ENCODE data around the gene PDE6A. TPM values are rescaled to one million over a fixed set of nuclear protein-coding genes. Genes with fewer than 3 reads are reported as not detected.
"Not testable (repeated sequence)": the region's sequence is repeated elsewhere in the genome, so short reads cannot be mapped to it uniquely, and the experiment has no call there.

Gene PDE6A
- total RNA-seq, 1 donor from 2014 or later: 0.05 TPM

DNA sequence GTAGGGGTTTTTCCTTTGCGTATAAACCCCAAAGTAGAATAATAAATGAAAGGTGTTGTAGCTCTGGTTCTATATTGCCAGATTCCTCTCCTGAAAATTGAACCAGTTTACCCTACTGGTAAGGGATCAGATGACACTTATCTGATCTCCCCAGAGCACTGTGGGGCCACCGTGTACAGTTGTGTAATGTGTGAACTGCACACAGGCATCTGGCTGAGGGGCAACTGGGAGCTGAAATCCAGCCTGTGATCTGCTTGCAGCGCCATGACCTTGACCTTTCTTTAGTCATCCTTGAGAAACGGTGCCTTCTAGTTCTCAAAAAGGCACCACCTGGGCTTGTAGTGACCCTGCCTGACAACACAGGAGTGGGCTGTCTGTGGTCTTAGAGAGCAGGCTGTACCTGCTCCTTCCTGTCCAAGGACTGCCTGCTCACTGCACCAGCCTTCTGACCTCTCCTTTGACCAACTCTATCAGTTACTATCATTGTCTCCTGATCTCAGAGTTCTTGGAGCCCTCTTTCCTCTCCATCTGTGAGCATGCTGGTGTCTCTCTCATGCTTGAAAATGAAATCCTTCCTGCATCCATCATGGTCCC is 40.2 kb downstream of the PDE6A start:
- no peak for DNase-seq
- ATAC-seq: peak; percentile 48
- intact Hi-C loops (cut with micrococcal nuclease): no loop called here

DNA sequence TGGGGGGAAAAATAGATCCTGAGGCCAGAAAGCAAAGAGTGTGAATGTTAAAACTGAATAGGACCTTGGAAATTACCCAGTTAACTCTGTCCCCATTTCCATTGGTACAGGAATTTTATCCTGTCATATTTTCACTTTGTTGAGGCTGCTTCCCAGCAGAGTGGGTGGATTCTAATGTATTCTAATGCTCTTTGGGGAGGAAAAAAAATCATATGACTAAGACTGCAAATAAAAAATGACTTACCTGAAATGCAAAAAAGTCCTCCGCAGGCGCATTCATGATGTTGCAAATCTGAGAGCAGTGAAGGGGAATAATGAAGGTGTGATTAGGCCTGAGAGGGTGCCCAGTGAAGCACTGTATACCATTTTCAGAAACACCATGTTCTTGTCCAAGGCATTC is 41.2 kb downstream of the PDE6A start:
- no peak for ATAC-seq
- intact Hi-C loops (cut with micrococcal nuclease): no loop called here
- no peak for DNase-seq

DNA sequence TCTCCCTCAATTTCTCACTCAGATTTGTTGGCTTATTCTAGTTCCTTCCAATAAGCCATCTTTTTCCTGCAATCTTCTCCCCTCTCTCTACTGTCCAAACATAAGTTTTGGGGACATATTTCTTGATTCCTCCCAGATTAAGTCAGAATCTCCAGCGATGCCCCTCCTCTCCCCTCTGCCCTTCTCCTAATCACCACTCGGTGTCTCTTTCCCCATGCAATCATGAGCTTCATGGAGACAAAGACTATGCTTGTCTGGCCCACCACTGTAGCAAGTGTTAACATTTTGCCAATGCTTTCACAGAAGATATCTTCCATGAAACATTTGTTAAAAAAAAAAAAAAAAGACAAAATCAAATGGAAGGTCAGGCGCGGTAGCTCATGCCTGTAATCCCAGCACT is 42.4 kb downstream of the PDE6A start:
- intact Hi-C loops (cut with micrococcal nuclease): no loop called here
- ATAC-seq: no peak
- no peak for DNase-seq

DNA sequence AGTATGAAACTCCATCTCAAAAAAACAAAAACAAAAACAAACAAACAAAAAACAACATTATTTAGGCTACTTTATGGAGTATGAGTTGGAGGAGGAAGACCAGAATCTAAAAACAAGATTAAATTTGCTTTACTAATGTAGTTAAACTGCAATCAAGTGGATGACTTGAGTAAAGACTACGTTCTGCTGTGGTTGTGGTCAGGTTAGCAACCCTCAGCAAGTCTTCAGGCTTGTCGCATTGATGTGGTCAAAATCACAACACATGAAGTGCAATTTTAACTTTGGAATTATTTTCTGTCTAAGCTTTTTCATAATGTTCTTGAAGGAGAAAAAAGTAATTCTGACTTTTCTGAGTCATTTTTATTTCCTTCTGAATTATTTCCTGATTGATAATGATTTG is 43.1 kb downstream of the PDE6A start:
- intact Hi-C loops (cut with micrococcal nuclease): no loop called here
- DNase-seq: no peak
- no peak for ATAC-seq

DNA sequence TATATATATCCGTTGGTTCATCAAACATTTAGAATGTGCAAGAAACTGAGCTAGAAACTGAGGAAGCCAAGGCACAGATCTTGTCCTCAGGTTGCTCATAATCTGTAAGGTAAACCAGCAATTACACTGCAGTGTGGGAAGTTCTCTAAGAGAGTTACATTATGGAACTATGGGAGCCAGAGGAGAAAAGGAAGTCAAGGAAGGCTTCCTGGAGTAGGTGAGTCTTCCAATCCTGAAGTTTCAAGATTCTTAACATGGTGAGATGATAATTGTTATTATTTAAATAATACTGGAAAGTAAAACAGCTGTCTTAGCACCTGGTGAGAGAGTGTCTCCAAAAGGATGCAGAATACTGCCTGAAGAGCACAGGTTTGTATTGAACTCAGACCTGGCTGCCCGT is 44.2 kb downstream of the PDE6A start:
- intact Hi-C loops (cut with micrococcal nuclease): no loop called here
- ATAC-seq: no peak
- no peak for DNase-seq

DNA sequence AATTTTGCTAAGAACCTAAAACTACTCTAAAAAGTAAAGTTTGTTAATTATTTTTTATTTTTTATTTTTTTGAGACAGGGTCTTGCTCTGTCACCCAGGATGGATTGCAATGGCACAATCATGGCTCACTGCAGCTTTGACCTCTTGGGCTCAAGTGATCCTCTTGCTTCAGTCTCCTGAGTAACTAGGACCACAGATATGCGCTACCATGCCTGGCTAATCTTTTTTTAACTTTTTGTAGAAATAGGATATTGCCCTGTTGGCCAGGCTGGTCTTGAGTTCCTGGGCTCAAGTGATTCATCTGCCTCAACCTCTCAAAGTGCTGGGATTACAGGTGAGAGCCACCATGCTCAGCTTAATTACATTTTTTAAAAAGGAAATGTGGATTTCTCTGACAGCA is 45.8 kb downstream of the PDE6A start:
- intact Hi-C loops (cut with micrococcal nuclease): no loop called here
- DNase-seq (no peak), ATAC-seq (no peak)

DNA sequence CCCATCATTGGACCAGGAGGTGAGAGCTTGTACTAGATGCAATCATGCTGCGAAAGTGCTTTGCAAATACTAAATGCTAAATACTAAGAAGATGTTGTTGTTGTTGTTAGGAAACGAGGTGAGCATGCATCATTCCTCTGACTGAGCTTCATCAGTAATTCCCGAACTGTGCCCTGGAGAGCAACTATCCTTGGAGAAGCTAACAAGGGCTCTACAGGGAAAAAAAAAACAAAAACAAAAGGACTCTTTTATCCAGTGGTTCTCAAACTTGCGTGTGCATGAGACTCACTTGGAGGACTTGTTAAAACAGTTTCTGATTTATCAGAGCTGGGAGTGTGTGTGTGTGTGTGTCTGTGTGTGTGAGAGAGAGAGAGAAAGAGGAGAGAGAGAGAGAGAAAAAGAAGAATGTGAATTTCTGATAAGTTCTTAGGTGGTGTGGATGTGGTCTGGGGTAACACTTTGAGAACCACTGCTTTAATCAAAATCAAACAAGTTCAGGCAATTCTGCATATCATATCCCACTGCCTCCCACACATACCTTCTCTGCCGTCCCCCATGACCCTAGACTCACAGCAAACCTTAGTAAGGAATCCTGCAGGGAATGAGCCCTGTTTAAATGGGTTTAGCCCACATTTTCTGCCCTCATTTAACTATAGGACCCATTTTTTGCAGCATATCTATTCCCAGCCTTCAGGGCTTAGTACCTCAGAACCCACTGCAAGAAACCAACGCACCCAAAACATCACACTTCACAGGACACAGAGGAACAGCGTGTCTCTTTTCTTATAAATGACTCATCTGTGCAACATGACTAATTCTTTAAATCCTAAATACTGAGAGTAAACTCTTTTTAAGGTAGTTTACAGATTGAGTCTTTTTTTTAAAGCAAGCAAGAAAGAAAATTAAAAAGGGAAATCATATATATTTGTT is 48.9 kb downstream of the PDE6A start:
- ATAC-seq (no peak), DNase-seq (no peak)
- intact Hi-C loops (cut with micrococcal nuclease): no loop called here

DNA sequence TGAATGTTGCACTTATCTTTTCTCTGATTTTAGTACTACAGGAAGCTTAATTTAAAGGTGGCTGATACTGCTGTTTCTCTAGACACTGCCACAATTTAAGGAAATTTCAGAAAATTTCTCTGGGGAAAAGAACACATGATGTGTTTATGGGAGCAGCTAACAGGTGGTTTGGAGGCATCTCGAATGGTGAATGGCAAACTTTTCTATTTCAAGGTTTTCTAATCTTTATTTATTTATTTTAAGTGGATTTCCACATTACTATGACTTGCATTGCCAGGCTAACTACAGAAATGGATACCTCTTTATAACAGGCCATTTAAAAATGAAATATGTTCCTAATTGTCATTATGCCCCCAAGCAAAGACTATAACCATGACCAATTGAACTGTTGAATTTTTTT is 50.4 kb downstream of the PDE6A start:
- intact Hi-C loops (cut with micrococcal nuclease): no loop called here
- DNase-seq (no peak), ATAC-seq (no peak)

DNA sequence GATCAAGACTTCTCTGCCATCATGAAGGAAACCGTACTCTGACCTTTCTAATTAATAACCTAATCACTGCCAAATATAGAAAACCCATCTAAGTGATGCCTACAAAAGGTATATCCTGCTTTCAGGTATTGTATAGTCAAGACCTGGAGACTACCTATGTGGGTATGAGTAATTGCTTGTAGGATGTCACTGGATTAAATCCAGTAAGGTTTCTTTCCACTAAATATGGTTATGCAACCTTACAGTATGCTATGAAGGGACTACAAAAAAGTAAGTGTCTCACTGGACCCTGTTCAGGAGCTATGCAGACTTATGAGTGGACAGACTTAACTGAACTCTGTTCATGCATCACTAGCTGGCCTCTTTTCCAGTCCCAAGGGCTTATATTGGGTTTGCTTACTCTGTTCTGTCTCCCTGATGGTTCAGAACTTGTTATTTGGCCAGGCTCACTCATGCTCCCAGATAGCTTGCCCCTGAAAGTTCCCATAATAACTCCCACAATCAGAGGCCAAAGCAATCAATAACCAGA is 51.1 kb downstream of the PDE6A start:
- no peak for ATAC-seq
- no peak for DNase-seq
- intact Hi-C loops (cut with micrococcal nuclease): no loop called here

DNA sequence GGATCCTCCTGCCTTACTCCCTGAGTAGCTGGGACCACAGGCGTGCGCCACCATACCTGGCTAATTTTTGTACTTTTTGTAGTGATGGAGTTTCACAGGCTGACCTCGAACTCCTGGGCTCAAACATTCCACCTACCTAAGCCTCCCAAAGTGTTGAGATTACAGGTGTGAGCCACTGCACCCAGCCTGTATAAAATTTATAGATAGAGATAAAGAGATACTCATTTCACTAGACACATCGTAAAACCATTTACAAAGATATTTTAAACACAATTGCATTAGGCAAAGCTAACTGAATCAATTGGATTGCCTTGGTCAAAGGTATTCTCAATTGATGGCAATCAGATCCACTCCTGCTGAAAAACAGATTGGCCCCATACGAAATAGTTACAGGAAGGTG is 52.0 kb downstream of the PDE6A start:
- ATAC-seq: no peak
- intact Hi-C loops (cut with micrococcal nuclease): no loop called here

DNA sequence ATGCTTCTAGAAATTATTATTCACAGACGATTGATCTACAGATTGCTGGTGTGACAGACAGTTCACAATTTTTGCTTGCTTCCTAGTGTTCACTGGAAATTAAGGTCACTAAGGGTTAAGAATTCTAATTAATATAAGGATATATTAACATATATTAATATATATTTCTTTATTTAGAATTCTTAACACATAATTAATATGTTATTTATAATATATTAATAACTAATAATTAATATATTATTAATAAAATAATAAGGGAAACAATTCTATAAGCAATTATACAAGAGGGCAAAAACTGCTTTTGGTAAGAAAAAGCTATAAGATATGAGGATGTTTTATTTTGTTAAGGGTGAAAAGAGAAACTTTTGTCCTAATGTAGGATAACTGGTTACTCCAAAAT is 56.3 kb downstream of the PDE6A start:
- ATAC-seq (no peak), DNase-seq (no peak)
- intact Hi-C loops (cut with micrococcal nuclease): no loop called here

More for the DNA sequence above, 52.0 kb downstream of the PDE6A start:
- DNase-seq: no peak

DNA sequence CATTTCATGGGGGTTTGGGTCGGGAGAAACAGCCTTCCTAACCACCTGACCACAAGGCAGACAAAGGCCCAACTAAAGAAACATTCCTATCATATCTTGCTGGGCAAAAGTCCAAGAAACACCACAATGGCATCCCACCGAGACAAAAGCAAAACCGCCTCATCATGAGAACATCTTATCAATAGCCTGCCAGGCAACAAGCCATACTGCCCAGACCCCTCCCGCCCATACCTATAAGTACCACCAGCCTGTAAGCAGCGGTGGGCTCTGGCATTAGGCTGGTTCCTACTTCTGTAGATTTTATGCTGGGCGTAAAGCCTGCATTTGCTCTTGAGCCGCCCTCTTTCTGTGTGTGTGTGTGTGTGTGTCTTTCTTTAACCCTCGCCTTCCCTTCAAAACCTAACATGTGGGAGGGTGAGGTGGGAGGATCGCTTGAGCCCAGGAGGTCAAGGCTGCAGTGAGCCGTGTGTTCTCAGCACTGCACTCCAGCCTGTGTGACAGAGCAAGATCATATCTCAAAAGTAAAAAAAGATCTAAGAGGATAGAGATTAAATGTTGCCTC is 56.9 kb downstream of the PDE6A start:
- no peak for DNase-seq
- intact Hi-C loops (cut with micrococcal nuclease): no loop called here
- ATAC-seq: peak; percentile 55

DNA sequence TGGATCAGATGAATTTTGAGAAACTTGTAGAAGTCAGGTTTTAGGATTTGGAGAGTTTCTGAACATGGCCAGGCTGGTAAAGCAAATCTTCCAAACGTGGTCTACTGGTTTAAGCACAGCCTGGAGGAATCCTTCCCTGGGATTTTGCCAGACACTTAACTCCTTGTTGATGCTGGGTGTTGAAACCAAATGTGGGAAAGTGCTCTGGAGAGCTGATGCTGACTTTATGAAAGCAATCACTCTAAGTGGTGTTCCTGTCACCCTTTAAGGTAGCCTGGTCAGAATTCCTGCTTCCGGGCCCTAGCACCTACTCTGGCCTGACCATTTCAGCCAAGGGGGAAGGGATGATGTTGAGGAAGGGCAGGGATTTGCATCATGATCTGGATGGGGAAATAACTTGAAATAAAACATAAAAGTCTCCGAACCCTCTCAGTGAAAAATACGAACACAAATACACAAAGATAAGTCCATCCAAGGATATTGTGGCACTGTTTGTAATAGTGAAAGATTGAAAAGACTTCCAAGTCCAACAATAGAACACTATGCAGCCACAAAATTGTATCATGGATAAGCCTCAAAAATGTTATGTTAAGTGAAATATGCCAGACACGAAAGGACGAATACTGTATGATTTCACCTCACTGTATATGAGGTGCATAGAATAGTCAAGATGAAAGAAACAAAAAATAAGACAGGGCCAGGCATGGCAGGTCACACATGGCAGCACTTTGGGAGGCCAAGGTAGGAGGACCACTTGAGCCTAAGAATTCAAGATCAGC is 57.7 kb downstream of the PDE6A start:
- ATAC-seq (no peak), DNase-seq (no peak)
- intact Hi-C loops (cut with micrococcal nuclease): no loop called here

DNA sequence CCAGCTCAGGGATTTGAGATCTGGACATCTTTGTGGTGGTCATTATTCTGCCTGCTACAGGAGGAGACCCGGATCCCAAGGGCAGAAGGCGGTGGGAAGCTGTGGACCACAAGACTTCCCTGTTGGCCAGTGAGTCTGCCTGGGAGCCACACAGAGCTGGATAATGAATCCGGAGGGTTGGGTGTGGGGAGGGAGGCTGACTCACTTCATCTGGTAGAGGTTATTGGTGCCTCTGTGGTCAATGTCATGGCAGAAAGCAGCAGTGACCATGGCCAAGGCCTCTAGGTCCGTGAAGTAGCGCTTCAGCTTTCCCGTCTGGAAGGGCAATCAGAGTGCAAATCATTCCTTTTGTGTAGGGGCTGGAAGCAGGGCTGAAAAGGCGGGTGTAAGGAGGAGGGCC is 58.5 kb downstream of the PDE6A start:
- intact Hi-C loops (cut with micrococcal nuclease): no loop called here
- ATAC-seq (no peak), DNase-seq (no peak)

DNA sequence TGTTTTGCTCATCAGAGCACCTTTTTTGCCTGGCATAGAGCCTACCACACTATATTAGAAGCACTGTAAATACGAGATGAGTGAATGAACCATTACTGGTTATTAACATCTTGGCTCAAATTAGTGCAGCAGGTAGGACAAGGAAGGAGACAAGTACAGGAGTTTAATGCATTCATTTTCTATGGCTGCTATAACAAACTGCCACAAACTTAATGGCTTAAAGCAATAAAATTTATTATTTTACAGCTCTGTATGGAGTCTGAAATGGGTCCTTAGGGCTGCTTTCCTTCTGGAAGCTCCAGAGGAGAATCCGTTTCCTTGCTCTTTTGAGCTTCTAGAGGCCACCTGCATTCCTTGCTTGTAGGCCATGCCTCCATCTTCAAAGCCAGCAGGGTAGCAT is 59.1 kb downstream of the PDE6A start:
- ATAC-seq: no peak
- DNase-seq: no peak

DNA sequence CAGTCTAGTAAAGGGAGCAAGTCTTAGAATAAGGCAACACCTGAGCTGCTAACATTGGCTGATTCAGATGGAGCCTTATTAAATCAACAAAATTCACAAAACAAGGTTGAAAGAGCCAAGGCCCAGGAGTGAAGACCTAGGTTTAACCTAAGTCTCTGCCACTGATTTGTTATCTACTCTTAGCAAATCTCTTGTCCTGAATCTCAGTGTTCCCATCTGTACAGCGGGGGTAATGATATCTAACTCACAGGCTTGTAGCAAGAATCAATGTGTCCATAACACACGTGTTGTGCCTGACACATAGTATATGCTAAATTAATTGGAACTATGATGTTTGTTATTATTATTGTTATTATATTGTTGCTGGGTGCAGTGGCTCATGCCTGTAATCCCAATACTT is 61.0 kb downstream of the PDE6A start:
- intact Hi-C loops (cut with micrococcal nuclease): no loop called here
- ATAC-seq (no peak), DNase-seq (no peak)

More for the DNA sequence above, 59.1 kb downstream of the PDE6A start:
- intact Hi-C loops (cut with micrococcal nuclease): no loop called here

DNA sequence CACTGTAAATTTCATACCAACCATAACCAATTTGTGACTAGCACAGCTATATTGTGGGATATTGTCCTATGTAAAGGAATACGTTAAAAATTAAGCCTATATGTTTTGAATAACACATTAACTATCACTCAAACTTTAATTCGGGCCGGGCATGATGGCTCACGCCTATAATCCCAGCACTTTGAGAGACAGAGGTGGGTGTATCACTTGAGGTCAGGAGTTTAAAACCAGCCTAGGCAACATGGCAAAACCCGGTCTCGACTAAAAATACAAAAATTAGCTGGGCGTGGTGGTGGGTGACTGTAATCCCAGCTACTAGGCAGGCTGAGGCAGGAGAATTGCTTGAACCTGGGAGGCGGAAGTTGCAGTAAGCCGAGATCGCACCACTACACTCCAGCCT is 62.0 kb downstream of the PDE6A start:
- DNase-seq; ATAC-seq; intact Hi-C loops (cut with micrococcal nuclease): not testable (repeated sequence)

DNA sequence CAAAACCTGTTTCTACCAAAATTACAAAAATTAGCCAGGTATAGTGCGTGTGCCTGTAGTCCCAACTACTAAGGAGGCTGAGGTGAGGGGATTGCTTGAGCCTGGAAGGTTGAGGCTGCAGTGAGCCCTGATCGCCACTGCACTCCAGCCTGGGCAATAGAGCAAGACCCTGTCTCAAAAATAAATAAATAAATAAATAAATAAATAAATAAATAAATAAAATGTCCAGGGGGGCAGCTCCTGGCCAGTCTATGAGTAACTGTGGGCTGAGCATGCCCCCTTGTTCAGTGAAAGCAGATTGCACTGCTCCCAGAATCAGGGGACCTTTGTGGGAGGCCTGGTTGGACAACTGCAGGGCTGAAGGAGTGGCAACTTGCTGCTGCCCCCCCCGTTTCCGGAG is 62.7 kb downstream of the PDE6A start:
- intact Hi-C loops (cut with micrococcal nuclease): no loop called here
- DNase-seq (no peak), ATAC-seq (no peak)

DNA sequence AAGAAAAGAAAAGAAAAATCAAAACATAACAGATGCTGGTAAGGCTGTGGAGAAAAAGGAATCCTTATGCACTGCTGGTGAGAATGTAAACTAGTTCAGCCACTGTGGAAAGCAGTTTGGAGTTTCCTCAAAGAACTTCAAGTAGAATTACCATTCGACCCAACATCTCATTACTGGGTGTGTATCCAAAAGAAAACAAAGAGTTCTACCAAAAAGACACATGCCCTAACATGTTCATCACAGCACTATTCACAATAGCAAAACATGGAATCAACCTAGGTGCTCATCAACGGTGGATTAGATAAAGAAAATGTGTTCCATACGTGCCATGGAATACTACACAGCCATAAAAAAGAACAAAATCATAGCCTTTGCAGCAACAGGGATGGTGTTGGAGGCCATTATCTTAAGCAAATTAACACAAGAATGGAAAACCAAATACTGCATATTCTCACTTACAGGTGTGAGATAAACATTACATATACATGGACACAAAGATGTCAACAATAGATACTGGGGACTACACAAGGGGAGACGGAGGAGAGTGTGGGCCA is 63.4 kb downstream of the PDE6A start:
- DNase-seq: no peak
- ATAC-seq: no peak
- intact Hi-C loops (cut with micrococcal nuclease): no loop called here

Data from left ventricle myocardium superior (tissue), 1 donor.